Left cardiac atrium (tissue), 4 donors: ENCODE data around the gene TJAP1. TPM values are rescaled to one million over a fixed set of nuclear protein-coding genes. Genes with fewer than 3 reads are reported as not detected.
"Not testable (repeated sequence)": the region's sequence is repeated elsewhere in the genome, so short reads cannot be mapped to it uniquely, and the experiment has no call there.

Source experiments
- ATAC-seq, 2 donors: fragments of 200-7000 bp; cut with Tn5 transposase; one replicate each; pipeline ENCODE4 v1.9.1; 2020; ENCODE audit warnings: mild to moderate bottlenecking in 2 of 2, moderate library complexity in 2 of 2
- DNase-seq: peaks from one replicate; pipeline ENCODE4 v3.0.0-alpha.2; 2020
- intact Hi-C, 2 donors: fragments of 100-400 bp; cut with DNase I; formaldehyde crosslinking; loops; one replicate each; pipeline versions ENCODE4 v1.14.1 to v1.15.1; 2022 to 2023
- total RNA-seq, 2 donors: library from RNA; stranded (reverse); fragmentation: NEBNext Ultra II Directional; extraction: Animal tissue kit (Norgen Biotek cat#: 25700); gene quantifications; one replicate each; pipeline ENCODE4 v1.2.1, GENCODE V29; 2021
- donor health status: DM: no; HTN: yes; CAD: no.
- donor health status: DM: no; HTN: yes; CAD: no; lungs with severe emphysema.
- donor health status: DM: yes; HTN: yes; CAD: no.
- donor health status: Dilated cardiomyopathy.

TJAP1 gene
- total RNA-seq, 2 donors from 2014 or later: 17.4 to 18.3 TPM

- peak in 1 of 2 donors; percentile 19 for ATAC-seq
- DNase-seq: no peak
- intact Hi-C loops: loop anchor here in 1 of 2 donors (10.0 kb wide), 1 partner anchor 232 kb away; no protein-coding TSS in a partner anchor
Observed at GRCh38 chr6:43496370-43497128, 19.2 kb downstream of the TJAP1 start.

- ATAC-seq (no peak), DNase-seq (no peak)
- intact Hi-C loops: loop anchor here in 1 of 2 donors (10.0 kb wide), 1 partner anchor 232 kb away; no protein-coding TSS in a partner anchor
Observed at GRCh38 chr6:43497129-43497396, 19.7 kb downstream of the TJAP1 start.

GRCh38 chr6:43497689-43498088, 20.3 kb downstream of the TJAP1 start:
- ATAC-seq (no peak), DNase-seq (no peak)
- intact Hi-C loops: loop anchor here in 1 of 2 donors (10.0 kb wide), 1 partner anchor 233 kb away; no protein-coding TSS in a partner anchor

- DNase-seq, ATAC-seq: not testable (repeated sequence)
- intact Hi-C loops: loop anchor here in 1 of 2 donors (10.0 kb wide), 1 partner anchor 233 kb away; no protein-coding TSS in a partner anchor
Observed at GRCh38 chr6:43498291-43498690, 20.9 kb downstream of the TJAP1 start.

GRCh38 chr6:43499028-43499815, 21.9 kb downstream of the TJAP1 start:
- intact Hi-C loops: loop anchor here in 1 of 2 donors (10.0 kb wide), 1 partner anchor 234 kb away; no protein-coding TSS in a partner anchor
- DNase-seq (peak; percentile 44), ATAC-seq (peak; percentile 31 to 67)

- ATAC-seq: no peak
Observed at GRCh38 chr6:43500921-43501320, 23.6 kb downstream of the TJAP1 start.

GRCh38 chr6:43502666-43503065, 25.3 kb downstream of the TJAP1 start:
- ATAC-seq (no peak), DNase-seq (no peak)
- intact Hi-C loops: no loop called here

More at GRCh38 chr6:43500921-43501320, 23.6 kb downstream of the TJAP1 start:
- intact Hi-C loops: no loop called here
- DNase-seq: no peak

GRCh38 chr6:43503443-43503842, 26.1 kb downstream of the TJAP1 start:
- no peak for ATAC-seq
- intact Hi-C loops: no loop called here
- DNase-seq: no peak

- no peak for DNase-seq
- ATAC-seq: no peak
- intact Hi-C loops: loop anchor here (5.0 kb wide), 2 partner anchors 53 to 118 kb away; no protein-coding TSS in a partner anchor
Observed at GRCh38 chr6:43504756-43505593, 27.6 kb downstream of the TJAP1 start.

- DNase-seq (no peak), ATAC-seq (no peak)
- intact Hi-C loops: loop anchor here (2.0 to 5.0 kb wide), 3 partner anchors 51 to 118 kb away; partner anchors contain the start of gene DLK2 (in 1 of the 2)
Observed at GRCh38 chr6:43505718-43506117, 28.3 kb downstream of the TJAP1 start.

- intact Hi-C loops: loop anchor here (2.0 to 5.0 kb wide), 3 partner anchors 51 to 119 kb away; partner anchors contain the start of gene DLK2 (in 1 of the 2)
- DNase-seq: no peak
- ATAC-seq: no peak
Observed at GRCh38 chr6:43506171-43506570, 28.8 kb downstream of the TJAP1 start.

- ATAC-seq: peak; percentile 35 to 42
- intact Hi-C loops: loop anchor here (2.0 to 5.0 kb wide), 3 partner anchors 52 to 120 kb away; partner anchors contain the start of gene DLK2 (in 1 of the 2)
- DNase-seq: peak; percentile 76
Observed at GRCh38 chr6:43506667-43507471, 29.5 kb downstream of the TJAP1 start.

- intact Hi-C loops: loop anchor here (5.0 kb wide), 2 partner anchors 56 to 121 kb away; no protein-coding TSS in a partner anchor
- DNase-seq: no peak
- ATAC-seq: no peak
Observed at GRCh38 chr6:43508481-43509141, 31.2 kb downstream of the TJAP1 start.

GRCh38 chr6:43509142-43509983, 32.0 kb downstream of the TJAP1 start:
- peak in 1 of 2 donors; percentile 7 for ATAC-seq
- DNase-seq: no peak
- intact Hi-C loops: loop anchor here (5.0 kb wide), 2 partner anchors 57 to 122 kb away; no protein-coding TSS in a partner anchor

GRCh38 chr6:43509984-43510826, 32.8 kb downstream of the TJAP1 start, which contains the start of gene LRRC73:
TSS of gene LRRC73 (minus strand) at chr6:43510346. CDS start at chr6:43509785, 561 bp downstream.
- intact Hi-C loops: loop anchor here (5.0 kb wide), 2 partner anchors 58 to 123 kb away; no protein-coding TSS in a partner anchor
- ATAC-seq (peak; percentile 89 to 90), DNase-seq (peak; percentile 94)
